Caco-2 (cell line): Measurements from ENCODE around the gene CPED1. TPM values are rescaled to one million over a fixed set of nuclear protein-coding genes. Genes with fewer than 3 reads are reported as not detected.

Experiments used
- BruUV-seq: library from RNA; stranded (reverse); fragments of 400-500 nt; replicated peaks from 2 replicates; lab custom pipeline; 2021; lab: Mats Ljungman, UMichigan
- CTCF ChIA-PET: fragments of 300-600 bp; sonication (Branson Sonifier 250); formaldehyde crosslinking; loops from one replicate; lab custom pipeline; 2022; ENCODE audit warnings: antibody characterized with exemption; lab: Charles Lee
- POLR2A ChIA-PET: fragments of 300-600 bp; sonication (Branson Sonifier 250); formaldehyde crosslinking; loops from one replicate; lab custom pipeline; 2022; ENCODE audit warnings: antibody characterized with exemption; lab: Charles Lee
- DNase-seq, 2 experiments: peaks; one replicate each; pipeline versions ENCODE4 v3.0.0 to v3.0.0-alpha.2; 2020 to 2022
- H3K27me3 ChIP-seq: replicated peaks from 2 replicates; pipeline ENCODE4 v1.6.0; 2011; ENCODE audit warnings: low read length; ENCODE audit not compliant: control insufficient read depth, insufficient read depth
- H3K36me3 ChIP-seq: 2 replicates; pipeline ENCODE4 v1.5.1; 2011; ENCODE audit warnings: low read length; ENCODE audit not compliant: control insufficient read depth, insufficient read depth
- H3K4me1 ChIP-seq: fragments of 250-450 bp; sonication (Bioruptor Pico); 2 replicates; pipeline ENCODE4 v1.5.1; 2020; ENCODE audit warnings: mild to moderate bottlenecking
- H3K4me3 ChIP-seq: 2 replicates; pipeline ENCODE4 v1.5.1; 2011; ENCODE audit warnings: low read depth, mild to moderate bottlenecking, control low read depth, low read length
- H3K9me3 ChIP-seq: fragments of 250-450 bp; sonication (Bioruptor Pico); 2 replicates; pipeline ENCODE4 v1.5.1; 2020; ENCODE audit warnings: mild to moderate bottlenecking, moderate library complexity
- H3K27ac Mint-ChIP-seq: one replicate; pipeline ENCODE4 v1.8.0; 2022; ENCODE audit warnings: mixed read lengths; ENCODE audit not compliant: unreplicated experiment
- H3K27me3 Mint-ChIP-seq: one replicate; pipeline ENCODE4 v1.8.0; 2022; ENCODE audit warnings: mixed read lengths; ENCODE audit not compliant: insufficient read depth, unreplicated experiment
- H3K36me3 Mint-ChIP-seq: one replicate; pipeline ENCODE4 v1.8.0; 2022; ENCODE audit warnings: mild to moderate bottlenecking, mixed read lengths; ENCODE audit not compliant: insufficient read depth, unreplicated experiment
- H3K4me1 Mint-ChIP-seq: one replicate; pipeline ENCODE4 v1.8.0; 2022; ENCODE audit warnings: low read depth, mixed read lengths; ENCODE audit not compliant: unreplicated experiment
- H3K4me3 Mint-ChIP-seq: one replicate; pipeline ENCODE4 v1.8.0; 2022; ENCODE audit warnings: mild to moderate bottlenecking, moderate library complexity, mixed read lengths; ENCODE audit not compliant: unreplicated experiment
- H3K9me3 Mint-ChIP-seq: one replicate; pipeline ENCODE4 v1.8.0; 2022; ENCODE audit warnings: mixed read lengths; ENCODE audit not compliant: unreplicated experiment
- CTCF ChIP-seq, 2 experiments: fragments of 200-600 bp in 1 of 2; IDR thresholded peaks; 1 replicate in 1 of 2; 2 replicates in 1 of 2; pipeline versions ENCODE4 v1.5.1 to v1.8.0; 2011 to 2022; ENCODE audit warnings: antibody characterized with exemption in 1 of 2, control low read depth in 1 of 2, inconsistent platforms in 1 of 2, low read depth in 1 of 2, low read length in 1 of 2, mild to moderate bottlenecking in 1 of 2, moderate library complexity in 1 of 2; ENCODE audit not compliant: insufficient read depth in 1 of 2, severe bottlenecking in 1 of 2, unreplicated experiment in 1 of 2
- intact Hi-C: fragments of 100-400 bp; cut with micrococcal nuclease; formaldehyde crosslinking; loops from one replicate; pipeline ENCODE4 v1.10.0; 2022; ENCODE audit not compliant: unreplicated experiment
- total RNA-seq: library from RNA; stranded (reverse); gene quantifications from 2 replicates; pipeline ENCODE4 v1.2.3, GENCODE V29; 2022

The CPED1 gene
- total RNA-seq, 1 experiment from 2014 or later: 0.23 TPM

- Histone ChIP-seq H3K4me3 (no peak overlapping the region), H3K9me3 (no peaks in the 10 kb centered on the region), H3K27me3 (no peaks in the 10 kb centered on the region; the same call in 1 of the 2 replicates), H3K36me3 (no peaks in the 10 kb centered on the region), H3K4me1 (no peaks in the 10 kb centered on the region)
- H3K27me3 Mint-ChIP-seq: peaks cover 6% of the 10 kb centered on the region
- POLR2A ChIA-PET: no interaction called here
- no peaks in the 10 kb centered on the region for H3K9me3 Mint-ChIP-seq
- H3K36me3 Mint-ChIP-seq: no peaks in the 10 kb centered on the region
- CTCF ChIA-PET: no interaction called here
- no TSS peak for BruUV-seq
- H3K4me1 Mint-ChIP-seq: no peaks in the 10 kb centered on the region
- DNase-seq: no peak
- TF ChIP-seq CTCF (IDR thresholded peaks at IDR 0.05; ENCODE audit: insufficient read depth in 1 of 2, low read depth in 1 of 2, low read length in 1 of 2, severe bottlenecking in 1 of 2, unreplicated experiment in 1 of 2): no peak
- H3K27ac Mint-ChIP-seq: no peak overlapping the region
- intact Hi-C loops: no loop called here
- H3K4me3 Mint-ChIP-seq: no peak overlapping the region
Measured at GRCh38 chr7:121197455-121197854, 208.9 kb downstream of the CPED1 start.

GRCh38 chr7:121198502-121198901 is 210.0 kb downstream of the CPED1 start:
- intact Hi-C loops: no loop called here

GRCh38 chr7:121202125-121202524 is 213.6 kb downstream of the CPED1 start:
- H3K4me1 Mint-ChIP-seq: no peaks in the 10 kb centered on the region

More at GRCh38 chr7:121198502-121198901, 210.0 kb downstream of the CPED1 start:
- POLR2A ChIA-PET: no interaction called here
- Mint-ChIP-seq H3K4me1 (no peaks in the 10 kb centered on the region), H3K36me3 (no peaks in the 10 kb centered on the region), H3K4me3 (no peak overlapping the region), H3K27me3 (peaks cover 13% of the 10 kb centered on the region), H3K9me3 (no peaks in the 10 kb centered on the region), H3K27ac (no peak overlapping the region)
- H3K4me1 ChIP-seq: no peaks in the 10 kb centered on the region
- CTCF ChIA-PET: no interaction called here
- no peak for TF ChIP-seq CTCF (IDR thresholded peaks at IDR 0.05; ENCODE audit: insufficient read depth in 1 of 2, low read depth in 1 of 2, low read length in 1 of 2, severe bottlenecking in 1 of 2, unreplicated experiment in 1 of 2)
- H3K27me3 ChIP-seq: no peaks in the 10 kb centered on the region; the same call in none of the 2 replicates
- H3K9me3 ChIP-seq: no peaks in the 10 kb centered on the region
- no peaks in the 10 kb centered on the region for H3K36me3 ChIP-seq
- no peak overlapping the region for H3K4me3 ChIP-seq
- BruUV-seq: no TSS peak
- DNase-seq: no peak

More at GRCh38 chr7:121202125-121202524, 213.6 kb downstream of the CPED1 start:
- Mint-ChIP-seq H3K9me3 (no peaks in the 10 kb centered on the region), H3K36me3 (no peaks in the 10 kb centered on the region), H3K27ac (no peak overlapping the region), H3K27me3 (peaks cover 14% of the 10 kb centered on the region), H3K4me3 (no peak overlapping the region)
- CTCF ChIA-PET: no interaction called here
- Histone ChIP-seq H3K27me3 (no peaks in the 10 kb centered on the region; the same call in none of the 2 replicates), H3K9me3 (no peaks in the 10 kb centered on the region), H3K4me1 (no peaks in the 10 kb centered on the region), H3K36me3 (no peaks in the 10 kb centered on the region), H3K4me3 (no peak overlapping the region)
- no peak for TF ChIP-seq CTCF (IDR thresholded peaks at IDR 0.05; ENCODE audit: insufficient read depth in 1 of 2, low read depth in 1 of 2, low read length in 1 of 2, severe bottlenecking in 1 of 2, unreplicated experiment in 1 of 2)
- intact Hi-C loops: no loop called here
- BruUV-seq: no TSS peak
- DNase-seq: no peak
- POLR2A ChIA-PET: no interaction called here
